Fibroblast of the aortic adventitia (primary cell): ENCODE results near the gene P3H4. TPM values are rescaled to one million over a fixed set of nuclear protein-coding genes. Genes with fewer than 3 reads are reported as not detected.

Experiments used
- DNase-seq: peaks from one replicate; pipeline ENCODE4 v3.0.0-alpha.2; 2010; ENCODE audit warnings: low read depth
- H3K4me3 ChIP-seq: 2 replicates; pipeline ENCODE4 v1.5.1; 2011; ENCODE audit warnings: low read depth, mild to moderate bottlenecking, control low read depth, low read length, moderate library complexity
- total RNA-seq: library from RNA; depleted of rRNA; stranded (reverse); fragments of >200 nt; gene quantifications from 2 replicates; pipeline ENCODE4 v1.2.3, GENCODE V29; 2012; ENCODE audit warnings: low replicate concordance
- TF ChIP-seq, protein P1 (sequence below): IDR thresholded peaks from 2 replicates; pipeline ENCODE4 v1.5.1; 2011; ENCODE audit warnings: mild to moderate bottlenecking, low read length, control low read depth, inconsistent platforms; ENCODE audit not compliant: insufficient read depth

The P3H4 gene
- total RNA-seq, 1 donor = 35.5 TPM

- TF ChIP-seq, protein P1, sequence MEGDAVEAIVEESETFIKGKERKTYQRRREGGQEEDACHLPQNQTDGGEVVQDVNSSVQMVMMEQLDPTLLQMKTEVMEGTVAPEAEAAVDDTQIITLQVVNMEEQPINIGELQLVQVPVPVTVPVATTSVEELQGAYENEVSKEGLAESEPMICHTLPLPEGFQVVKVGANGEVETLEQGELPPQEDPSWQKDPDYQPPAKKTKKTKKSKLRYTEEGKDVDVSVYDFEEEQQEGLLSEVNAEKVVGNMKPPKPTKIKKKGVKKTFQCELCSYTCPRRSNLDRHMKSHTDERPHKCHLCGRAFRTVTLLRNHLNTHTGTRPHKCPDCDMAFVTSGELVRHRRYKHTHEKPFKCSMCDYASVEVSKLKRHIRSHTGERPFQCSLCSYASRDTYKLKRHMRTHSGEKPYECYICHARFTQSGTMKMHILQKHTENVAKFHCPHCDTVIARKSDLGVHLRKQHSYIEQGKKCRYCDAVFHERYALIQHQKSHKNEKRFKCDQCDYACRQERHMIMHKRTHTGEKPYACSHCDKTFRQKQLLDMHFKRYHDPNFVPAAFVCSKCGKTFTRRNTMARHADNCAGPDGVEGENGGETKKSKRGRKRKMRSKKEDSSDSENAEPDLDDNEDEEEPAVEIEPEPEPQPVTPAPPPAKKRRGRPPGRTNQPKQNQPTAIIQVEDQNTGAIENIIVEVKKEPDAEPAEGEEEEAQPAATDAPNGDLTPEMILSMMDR = no peak
- no peak for DNase-seq
- H3K4me3 ChIP-seq = no peak overlapping the region
These were observed 15.4 kb downstream of the P3H4 start for GRCh38 chr17:41796121-41796895.

DNA sequence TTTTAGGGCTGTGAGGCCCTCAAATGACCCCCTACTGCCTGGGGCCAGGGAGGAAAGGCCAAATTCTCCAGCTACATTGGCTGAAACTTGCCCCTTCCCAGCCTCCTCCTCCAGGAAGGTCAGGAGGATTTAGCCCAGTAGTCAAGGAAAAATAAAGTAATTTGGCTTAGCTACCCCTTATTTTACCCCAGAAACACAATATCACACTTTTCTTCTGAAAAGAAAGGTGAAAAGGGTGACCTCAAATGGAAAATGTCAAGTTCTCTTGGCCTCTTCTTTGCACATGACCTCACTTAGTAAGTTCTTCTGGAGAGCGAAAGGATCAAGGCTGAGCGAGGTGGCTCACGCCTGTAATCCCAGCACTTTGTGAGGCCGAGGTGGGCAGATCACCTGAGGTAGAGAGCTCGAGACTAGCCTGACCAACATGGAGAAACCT is 17.2 kb downstream of the P3H4 start:
- no peak for DNase-seq
- H3K4me3 ChIP-seq = no peak overlapping the region
- TF ChIP-seq, protein P1 = no peak

- no peak overlapping the region for H3K4me3 ChIP-seq
- TF ChIP-seq, protein P1 = no peak
- no peak for DNase-seq
These were observed 17.8 kb downstream of the P3H4 start for GRCh38 chr17:41793784-41794539.

DNA sequence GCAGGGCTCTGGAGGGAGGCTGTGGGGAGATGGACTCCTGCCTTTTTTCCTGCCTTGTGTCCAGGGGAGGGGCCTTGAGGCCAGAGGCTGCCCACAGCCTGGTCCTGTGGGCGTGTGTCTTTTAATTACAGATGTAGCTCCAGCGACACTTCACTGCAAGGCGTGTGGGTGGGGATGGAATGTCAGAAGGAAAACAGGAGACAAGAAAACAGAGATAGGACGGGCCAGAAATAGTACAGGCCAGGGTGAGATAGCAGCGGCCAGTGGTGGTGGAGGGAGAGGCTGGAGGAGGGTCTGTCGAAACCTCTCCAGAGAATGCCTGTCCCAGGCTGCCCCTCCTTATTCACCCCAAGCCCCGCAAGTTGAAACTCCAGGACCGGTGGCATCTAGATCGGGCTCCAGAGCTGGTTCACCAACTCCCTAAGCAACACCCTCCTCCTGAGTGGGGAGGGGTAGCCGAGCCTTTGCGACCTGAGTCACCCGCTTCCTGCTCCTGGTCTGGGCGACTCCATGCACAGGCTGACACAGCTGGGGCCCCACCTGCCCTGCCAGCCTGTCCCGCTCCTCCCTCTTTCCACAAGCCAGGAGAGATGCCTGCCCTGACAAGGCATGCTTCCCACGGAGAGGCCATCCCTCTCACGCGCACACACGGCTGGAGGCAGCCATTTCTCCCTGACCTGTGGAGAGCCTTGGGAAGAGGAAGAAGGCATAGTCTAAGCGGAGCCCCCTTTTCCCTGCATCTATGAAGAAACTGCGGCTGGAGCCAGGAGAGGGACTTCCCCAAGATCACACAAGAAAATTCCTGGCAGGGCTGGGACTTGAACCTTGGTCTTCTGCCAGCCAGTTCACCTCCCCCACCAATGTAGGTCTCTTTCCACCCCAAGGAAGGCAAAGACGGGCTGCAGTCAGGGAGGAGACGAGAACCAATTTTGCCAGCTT is 18.6 kb downstream of the P3H4 start:
- H3K4me3 ChIP-seq = no peak overlapping the region
- DNase-seq = peak; percentile 59
- TF ChIP-seq, protein P1 = no peak

- TF ChIP-seq, protein P1 = no peak
- DNase-seq = no peak
- H3K4me3 ChIP-seq = no peak overlapping the region
These were observed 24.7 kb downstream of the P3H4 start for GRCh38 chr17:41787021-41787418.
